Liver (tissue), 9 donors: ENCODE measurements around the gene UTS2R. TPM values are rescaled to one million over a fixed set of nuclear protein-coding genes. Genes with fewer than 3 reads are reported as not detected.

Experiments
- DNase-seq: peaks from one replicate; pipeline ENCODE4 v3.0.0-alpha.2; 2017; ENCODE audit warnings: low spot score
- H3K27ac ChIP-seq, 2 donors: one replicate each; pipeline ENCODE4 v1.7.0; 2013; ENCODE audit warnings: inconsistent platforms in 2 of 2, low read length in 2 of 2, control low read depth in 1 of 2, low read depth in 1 of 2, mild to moderate bottlenecking in 1 of 2
- H3K27me3 ChIP-seq, 4 donors: one replicate each; pipeline versions ENCODE4 v1.6.1 to v1.7.0; 2013; ENCODE audit warnings: low read length in 3 of 4, inconsistent platforms in 1 of 4, mild to moderate bottlenecking in 1 of 4, moderate library complexity in 1 of 4; ENCODE audit not compliant: control insufficient read depth in 4 of 4, insufficient read depth in 4 of 4
- H3K36me3 ChIP-seq, 4 donors: one replicate each; pipeline versions ENCODE4 v1.6.1 to v1.7.0; 2013; ENCODE audit warnings: low read length in 3 of 4, mild to moderate bottlenecking in 3 of 4, low read depth in 1 of 4, moderate library complexity in 1 of 4; ENCODE audit not compliant: control insufficient read depth in 4 of 4, insufficient read depth in 3 of 4
- H3K4me1 ChIP-seq, 4 donors: one replicate each; pipeline versions ENCODE4 v1.6.1 to v1.7.0; 2013; ENCODE audit warnings: low read length in 3 of 4, mild to moderate bottlenecking in 3 of 4, moderate library complexity in 1 of 4; ENCODE audit not compliant: control insufficient read depth in 4 of 4, insufficient read depth in 4 of 4
- H3K4me3 ChIP-seq, 3 donors: one replicate each; pipeline versions ENCODE4 v1.6.1 to v1.7.0; 2013; ENCODE audit warnings: low read length in 3 of 3, control low read depth in 1 of 3, low read depth in 1 of 3, mild to moderate bottlenecking in 1 of 3
- H3K9ac ChIP-seq, 2 donors: one replicate each; pipeline ENCODE4 v1.7.0; 2013; ENCODE audit warnings: low read length in 2 of 2, mild to moderate bottlenecking in 2 of 2, moderate library complexity in 2 of 2, control low read depth in 1 of 2, low read depth in 1 of 2
- H3K9me3 ChIP-seq, 4 donors: one replicate each; pipeline versions ENCODE4 v1.6.1 to v1.7.0; 2013; ENCODE audit warnings: low read length in 3 of 4; ENCODE audit not compliant: control insufficient read depth in 4 of 4
- ATF3 ChIP-seq: IDR thresholded peaks from 2 replicates; pipeline ENCODE4 v1.6.1; 2016; ENCODE audit warnings: antibody characterized with exemption
- CTCF ChIP-seq: fragments of 150-350 bp; IDR thresholded peaks from 2 replicates; pipeline ENCODE4 v1.5.1; 2017; ENCODE audit warnings: improper control_type of control experiment, low read depth, low read length; ENCODE audit not compliant: missing input control
- FOXA1 ChIP-seq: IDR thresholded peaks from 2 replicates; pipeline ENCODE4 v1.6.1; 2016; ENCODE audit warnings: antibody characterized with exemption
- GABPA ChIP-seq, 2 donors: IDR thresholded peaks in 1 of 2; conservative IDR thresholded peaks in 1 of 2; 2 replicates each; pipeline ENCODE4 v1.6.1; 2016; ENCODE audit warnings: antibody characterized with exemption in 2 of 2, mild to moderate bottlenecking in 1 of 2, moderate library complexity in 1 of 2
- HNF4G ChIP-seq: IDR thresholded peaks from 2 replicates; pipeline ENCODE4 v1.6.1; 2016; ENCODE audit warnings: antibody characterized with exemption
- JUND ChIP-seq, 2 donors: IDR thresholded peaks; 2 replicates each; pipeline ENCODE4 v1.6.1; 2016; ENCODE audit warnings: antibody characterized with exemption in 2 of 2
- MAX ChIP-seq: IDR thresholded peaks from 2 replicates; pipeline ENCODE4 v1.6.1; 2016; ENCODE audit warnings: antibody characterized with exemption
- RAD21 ChIP-seq, 2 donors: IDR thresholded peaks; 2 replicates each; pipeline ENCODE4 v1.6.1; 2016; ENCODE audit warnings: antibody characterized with exemption in 2 of 2, mild to moderate bottlenecking in 2 of 2
- REST ChIP-seq: IDR thresholded peaks from 2 replicates; pipeline ENCODE4 v1.6.1; 2016; ENCODE audit warnings: antibody characterized with exemption, mild to moderate bottlenecking
- RXRA ChIP-seq, 2 donors: IDR thresholded peaks; 2 replicates each; pipeline ENCODE4 v1.6.1; 2017 to 2018; ENCODE audit warnings: antibody characterized with exemption in 2 of 2, mild to moderate bottlenecking in 1 of 2
- SP1 ChIP-seq: IDR thresholded peaks from 2 replicates; pipeline ENCODE4 v1.6.1; 2018; ENCODE audit warnings: antibody characterized with exemption, mild to moderate bottlenecking
- YY1 ChIP-seq: IDR thresholded peaks from 2 replicates; pipeline ENCODE4 v1.6.1; 2016; ENCODE audit warnings: antibody characterized with exemption, mild to moderate bottlenecking
- WGBS: extraction: QIAGEN DNeasy Blood & Tissue Kit; methylation state at CpG from one replicate; pipeline ENCODE4 v1.1.7; 2013; 5-methylcytosine and 5-hydroxymethylcytosine counted together
- polyA plus RNA-seq, 2 donors: library from polyadenylated mRNA; stranded (reverse) in 1 of 2; unstranded in 1 of 2; fragments of 200-250 nt in 1 of 2; fragments of >200 nt in 1 of 2; fragmentation: Nextera tagmentation in 1 of 2; extraction: Ambion mirVana in 1 of 2; gene quantifications; one replicate each; pipeline versions ENCODE4 v1.2.1 to v1.2.3, GENCODE V29; 2013 to 2015
- total RNA-seq, 2 donors: library from RNA; depleted of rRNA; stranded (reverse); fragments of >200 nt; gene quantifications; one replicate each; pipeline ENCODE4 v1.2.3, GENCODE V29; 2014
- donor health status: healthy.
- donor health status: healthy.
- donor health status: healthy.
- donor health status: healthy.
- donor health status: healthy.

UTS2R gene
- total and polyA plus RNA-seq, 4 donors, result not detected

- WGBS, result 62% methylated on average over 21 of the region's 21 CpGs
- Histone ChIP-seq H3K27ac (no peak overlapping the region), H3K36me3 (no peaks in the 10 kb centered on the region), H3K4me1 (peaks cover 0 to 7% (median 3%) of the 10 kb centered on the region in 4 donors), H3K9me3 (no peaks in the 10 kb centered on the region), H3K27me3 (no peaks in the 10 kb centered on the region), H3K9ac (no peak overlapping the region), H3K4me3 (no peak overlapping the region)
- no peak for TF ChIP-seq GABPA (IDR thresholded peaks at IDR 0.05 in 1 of 2, conservative IDR thresholded peaks at IDR 0.05 in 1 of 2)
- no peak for TF ChIP-seq HNF4G
- no peak for TF ChIP-seq RXRA (IDR thresholded peaks at IDR 0.05)
- no peak for TF ChIP-seq SP1
- TF ChIP-seq MAX, result no peak
- no peak for TF ChIP-seq ATF3
- no peak for TF ChIP-seq REST
- TF ChIP-seq CTCF, result no peak
- TF ChIP-seq FOXA1, result no peak
- TF ChIP-seq YY1, result no peak
- DNase-seq, result no peak
Measured at GRCh38 chr17:82351254-82351712, 20.3 kb upstream of the UTS2R start.

- DNase-seq, result peak; percentile 86
- TF ChIP-seq MAX (no peak), ATF3 (no peak), JUND (IDR thresholded peaks at IDR 0.05) (no peak), RAD21 (IDR thresholded peaks at IDR 0.05) (peak; percentile 91 to 98), YY1 (no peak), CTCF (peak; percentile 97), REST (peak; percentile 73), FOXA1 (no peak)
- no peak overlapping the region for H3K4me3 ChIP-seq
- no peaks in the 10 kb centered on the region for H3K36me3 ChIP-seq
- no peaks in the 10 kb centered on the region for H3K27me3 ChIP-seq
- H3K27ac ChIP-seq, result no peak overlapping the region
- WGBS, result 43% methylated on average over 26 of the region's 26 CpGs
- no peak overlapping the region for H3K9ac ChIP-seq
- H3K4me1 ChIP-seq, result peaks cover 0 to 4% (median 1%) of the 10 kb centered on the region in 4 donors
- no peaks in the 10 kb centered on the region for H3K9me3 ChIP-seq
Measured at GRCh38 chr17:82351713-82352488, 19.7 kb upstream of the UTS2R start.
